Right lobe of liver (tissue), 6 donors: ENCODE measurements around the gene NFS1. TPM values are rescaled to one million over a fixed set of nuclear protein-coding genes. Genes with fewer than 3 reads are reported as not detected.

Experiments used
- ATAC-seq, 4 donors: fragments of 200-7000 bp; cut with Tn5 transposase; one replicate each; pipeline ENCODE4 v1.9.1; 2020; ENCODE audit warnings: mild to moderate bottlenecking in 4 of 4, moderate library complexity in 4 of 4
- DNase-seq, 3 donors: peaks; one replicate each; pipeline ENCODE4 v3.0.0-alpha.2; 2020
- H3K27ac ChIP-seq, 3 donors: fragments of 200-600 bp; one replicate each; pipeline ENCODE4 v1.8.0; 2022
- H3K27me3 ChIP-seq, 2 donors: fragments of 200-600 bp; one replicate each; pipeline ENCODE4 v1.8.0; 2022
- H3K36me3 ChIP-seq, 4 donors: fragments of 200-600 bp; sonication (generic) in 1 of 4; one replicate each; pipeline versions ENCODE4 v1.5.1 to v1.8.0; 2017 to 2022; ENCODE audit warnings: control low read depth in 1 of 4
- H3K4me1 ChIP-seq, 4 donors: fragments of 200-600 bp; sonication (generic) in 1 of 4; one replicate each; pipeline versions ENCODE4 v1.5.1 to v1.8.0; 2017 to 2022; ENCODE audit warnings: control low read depth in 1 of 4
- H3K4me3 ChIP-seq, 3 donors: fragments of 200-600 bp; one replicate each; pipeline ENCODE4 v1.8.0; 2022
- H3K9me3 ChIP-seq, 4 donors: fragments of 200-600 bp; sonication (generic) in 1 of 4; one replicate each; pipeline versions ENCODE4 v1.5.1 to v1.8.0; 2017 to 2022; ENCODE audit warnings: control low read depth in 1 of 4
- POLR2A ChIP-seq: fragments of 450-650 bp; IDR thresholded peaks from one replicate; pipeline ENCODE4 v1.6.1; 2017; ENCODE audit warnings: antibody characterized with exemption, mild to moderate bottlenecking
- WGBS: methylation state at CpG from one replicate; pipeline ENCODE4 v1.1.6; 2018; ENCODE audit warnings: low coverage, low lambda C conversion rate; ENCODE audit not compliant: insufficient coverage; ENCODE audit errors: missing lambda C conversion rate; 5-methylcytosine and 5-hydroxymethylcytosine counted together
- intact Hi-C, 2 donors: fragments of 100-400 bp; cut with DNase I; formaldehyde crosslinking; loops; one replicate each; pipeline versions ENCODE4 v1.11.2 to v1.14.1; 2022
- total RNA-seq, 6 experiments: library from RNA; depleted of rRNA in 2 of 6; stranded (reverse); fragments of >200 nt in 2 of 6; fragmentation: NEBNext Ultra II Directional in 3 of 6; extraction: Animal tissue kit (Norgen Biotek cat#: 25700) in 3 of 6; gene quantifications; one replicate each; pipeline versions ENCODE4 v1.1.0 to v1.2.4, GENCODE V29; 2016 to 2023
- TF ChIP-seq, protein P1 (sequence below), 4 donors: fragments of 200-600 bp in 3 of 4; fragments of 450-650 bp in 1 of 4; IDR thresholded peaks; one replicate each; pipeline versions ENCODE4 v1.5.1 to v1.8.0; 2016 to 2022; ENCODE audit warnings: antibody characterized with exemption in 4 of 4, mild to moderate bottlenecking in 2 of 4
- donor health status: DM: no; HTN: yes; CAD: no.
- donor health status: DM: no; HTN: no; CAD: no.
- donor health status: DM: no; HTN: no; CAD: no.
- donor health status: DM: no; HTN: yes; CAD: no.
- donor health status: DM: no; HTN: yes; CAD: no.

The NFS1 gene
- total RNA-seq, 6 experiments from 2014 or later = 30.9 to 63.7 (median 44.3) TPM

DNA sequence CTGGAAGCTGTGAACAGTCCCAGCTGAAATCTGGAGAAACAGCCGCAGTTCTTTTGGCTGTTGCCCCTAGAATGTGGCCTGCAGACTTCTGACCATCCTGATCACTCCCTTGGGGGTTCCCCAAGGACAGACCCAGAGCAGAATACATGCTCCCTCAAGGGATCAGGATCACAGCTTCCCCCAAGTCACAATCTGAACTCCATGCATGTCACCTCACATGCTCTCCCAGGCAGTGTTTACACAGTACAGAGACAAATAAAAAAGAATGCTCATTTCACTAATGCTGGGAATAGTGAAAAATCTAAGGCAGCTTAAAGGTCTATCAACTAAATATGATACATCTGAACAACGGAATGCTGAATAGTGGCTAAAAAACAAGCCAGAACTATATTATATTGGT is 63.1 kb downstream of the NFS1 start:
- DNase-seq (no peak), ATAC-seq (peak; percentile 36 to 60 (median 40))
- Histone ChIP-seq H3K4me3 (no peak overlapping the region), H3K27ac (no peak overlapping the region), H3K4me1 (peaks cover 0 to 17% (median 5%) of the 10 kb centered on the region in 4 donors), H3K9me3 (no peaks in the 10 kb centered on the region), H3K36me3 (peaks cover 0 to 5% (median 0%) of the 10 kb centered on the region in 4 donors), H3K27me3 (no peaks in the 10 kb centered on the region)
- WGBS = 73% methylated on average over 2 of the region's 2 CpGs
- TF ChIP-seq POLR2A = no peak
- TF ChIP-seq, protein P1, sequence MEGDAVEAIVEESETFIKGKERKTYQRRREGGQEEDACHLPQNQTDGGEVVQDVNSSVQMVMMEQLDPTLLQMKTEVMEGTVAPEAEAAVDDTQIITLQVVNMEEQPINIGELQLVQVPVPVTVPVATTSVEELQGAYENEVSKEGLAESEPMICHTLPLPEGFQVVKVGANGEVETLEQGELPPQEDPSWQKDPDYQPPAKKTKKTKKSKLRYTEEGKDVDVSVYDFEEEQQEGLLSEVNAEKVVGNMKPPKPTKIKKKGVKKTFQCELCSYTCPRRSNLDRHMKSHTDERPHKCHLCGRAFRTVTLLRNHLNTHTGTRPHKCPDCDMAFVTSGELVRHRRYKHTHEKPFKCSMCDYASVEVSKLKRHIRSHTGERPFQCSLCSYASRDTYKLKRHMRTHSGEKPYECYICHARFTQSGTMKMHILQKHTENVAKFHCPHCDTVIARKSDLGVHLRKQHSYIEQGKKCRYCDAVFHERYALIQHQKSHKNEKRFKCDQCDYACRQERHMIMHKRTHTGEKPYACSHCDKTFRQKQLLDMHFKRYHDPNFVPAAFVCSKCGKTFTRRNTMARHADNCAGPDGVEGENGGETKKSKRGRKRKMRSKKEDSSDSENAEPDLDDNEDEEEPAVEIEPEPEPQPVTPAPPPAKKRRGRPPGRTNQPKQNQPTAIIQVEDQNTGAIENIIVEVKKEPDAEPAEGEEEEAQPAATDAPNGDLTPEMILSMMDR (IDR thresholded peaks at IDR 0.05) = no peak
- intact Hi-C loops = no loop called here

DNA sequence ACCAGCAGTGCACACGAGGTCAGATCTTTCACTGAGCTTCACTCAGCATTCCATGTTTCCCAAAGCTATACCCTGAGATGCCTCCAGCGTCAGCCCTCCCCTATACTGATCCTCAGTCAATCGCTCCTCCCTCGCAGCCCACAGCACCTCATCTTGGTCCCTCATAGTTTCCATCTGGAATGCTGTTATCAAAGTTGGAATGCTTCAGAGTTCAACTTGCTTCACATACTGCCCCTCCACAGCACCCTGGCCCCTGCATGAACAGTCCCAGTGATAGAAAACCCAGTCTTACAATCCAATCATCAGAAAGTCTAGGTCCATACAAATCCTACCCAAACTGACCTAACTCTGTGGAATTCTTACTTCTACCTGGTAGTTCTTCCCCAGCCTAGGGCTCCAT is 63.5 kb downstream of the NFS1 start:
- Histone ChIP-seq H3K36me3 (peaks cover 0 to 10% (median under 1%) of the 10 kb centered on the region in 4 donors), H3K27me3 (no peaks in the 10 kb centered on the region), H3K9me3 (no peaks in the 10 kb centered on the region), H3K27ac (no peak overlapping the region), H3K4me3 (no peak overlapping the region), H3K4me1 (peaks cover 0 to 17% (median 5%) of the 10 kb centered on the region in 4 donors)
- WGBS = 92% methylated on average over 4 of the region's 4 CpGs
- TF ChIP-seq, protein P1 (IDR thresholded peaks at IDR 0.05) = no peak
- TF ChIP-seq POLR2A = no peak
- DNase-seq (no peak), ATAC-seq (peak in 1 of 4 donors; percentile 14)
- intact Hi-C loops = no loop called here

DNA sequence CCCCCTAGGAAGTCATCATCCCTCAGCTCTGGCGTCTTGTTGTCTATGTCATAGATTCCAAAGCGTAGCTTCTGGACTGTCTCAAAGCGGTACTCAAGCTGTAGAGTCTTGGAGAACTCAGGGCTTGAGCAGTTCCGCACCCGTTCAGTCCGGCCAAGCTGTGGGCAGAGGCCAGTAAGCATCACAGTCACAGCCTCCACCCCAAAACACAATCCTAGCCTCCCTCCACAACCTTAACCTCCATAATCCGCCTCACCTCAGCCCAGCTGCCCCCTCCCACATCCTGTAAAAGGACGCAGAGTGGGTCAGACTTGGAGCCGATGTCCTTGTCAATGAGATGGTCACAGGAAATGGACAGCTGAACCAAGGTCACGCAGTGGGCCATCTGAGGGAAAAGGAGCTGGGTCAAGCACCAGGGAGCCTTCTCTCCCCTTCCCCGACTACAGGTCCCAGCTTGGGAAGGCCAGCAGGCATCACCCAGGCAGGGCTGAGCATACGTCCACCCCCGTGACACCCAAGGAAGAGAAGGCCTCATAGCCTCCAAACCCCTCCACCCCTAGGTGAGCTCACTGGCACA is 66.5 kb downstream of the NFS1 start:
- no peak for ATAC-seq
- no peak overlapping the region for H3K4me3 ChIP-seq
- intact Hi-C loops = no loop called here
- 79% methylated on average over 6 of the region's 13 CpGs for WGBS
- no peak overlapping the region for H3K27ac ChIP-seq
- TF ChIP-seq, protein P1 (IDR thresholded peaks at IDR 0.05) = no peak
- TF ChIP-seq POLR2A = no peak
- H3K36me3 ChIP-seq = peaks cover 0 to 19% (median 5%) of the 10 kb centered on the region in 4 donors
- DNase-seq = no peak
- H3K4me1 ChIP-seq = peaks cover 0 to 22% (median 9%) of the 10 kb centered on the region in 4 donors
- no peaks in the 10 kb centered on the region for H3K27me3 ChIP-seq
- H3K9me3 ChIP-seq = no peaks in the 10 kb centered on the region

DNA sequence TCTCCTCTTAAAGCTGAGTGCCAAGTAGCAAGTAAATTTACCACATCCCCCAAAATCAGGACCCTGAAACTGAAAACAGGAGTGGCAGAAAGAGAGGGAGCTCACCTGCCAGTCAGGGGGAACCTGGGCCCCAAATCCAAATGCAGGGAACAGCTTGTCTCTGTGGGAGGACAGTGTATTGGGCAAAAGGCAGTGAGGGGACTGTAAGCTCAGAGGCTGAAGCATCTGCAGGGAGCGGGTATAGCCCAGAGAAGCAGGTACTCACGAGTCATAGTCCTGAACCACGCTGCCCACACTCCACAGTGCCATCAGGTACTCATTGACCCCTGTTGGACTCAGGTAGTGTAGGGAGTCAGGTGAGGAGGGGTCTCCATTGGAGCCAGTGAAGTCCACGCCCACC is 68.5 kb downstream of the NFS1 start:
- Histone ChIP-seq H3K4me3 (no peak overlapping the region), H3K9me3 (no peaks in the 10 kb centered on the region), H3K4me1 (peaks cover 0 to 12% (median 0%) of the 10 kb centered on the region in 4 donors), H3K27ac (no peak overlapping the region), H3K27me3 (no peaks in the 10 kb centered on the region), H3K36me3 (peaks cover 0 to 35% (median 15%) of the 10 kb centered on the region in 4 donors)
- DNase-seq (no peak), ATAC-seq (peak in 2 of 4 donors; percentile 7 to 18)
- 100% methylated on average over 2 of the region's 4 CpGs for WGBS
- intact Hi-C loops = no loop called here
- TF ChIP-seq, protein P1 (IDR thresholded peaks at IDR 0.05) = no peak
- no peak for TF ChIP-seq POLR2A
